Activated T-cell treated with anti-CD3 and anti-CD28 coated beads, Interleukin-2, amount 50 U/mL, for 1 hour (primary cell): ENCODE results near the gene RASL12.
"Not testable (repeated sequence)": the region's sequence is repeated elsewhere in the genome, so short reads cannot be mapped to it uniquely, and the experiment has no call there.

Source experiments
- DNase-seq: peaks from one replicate; pipeline ENCODE4 v3.0.0-alpha.2; 2020

RASL12 gene

DNA sequence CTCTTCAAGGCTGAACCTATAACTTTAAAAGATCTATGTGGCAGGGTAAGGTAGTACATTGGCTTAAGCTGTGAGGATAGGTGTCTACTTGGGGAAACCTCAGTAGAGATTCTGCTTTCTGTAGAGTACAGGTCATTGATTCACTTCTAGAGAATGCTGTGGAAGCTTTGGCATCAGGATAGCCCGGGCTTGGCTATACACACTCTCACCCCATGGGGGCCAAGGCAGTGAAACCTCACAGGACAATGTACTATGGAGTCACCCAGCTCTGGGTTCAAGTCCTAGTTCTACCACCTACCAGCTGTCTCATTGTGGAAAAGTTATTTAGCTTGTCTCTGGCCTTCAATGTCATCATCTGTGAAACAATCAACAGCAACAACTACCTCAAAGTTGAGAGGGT, 47.4 kb downstream of the RASL12 start:
- DNase-seq = no peak

DNA sequence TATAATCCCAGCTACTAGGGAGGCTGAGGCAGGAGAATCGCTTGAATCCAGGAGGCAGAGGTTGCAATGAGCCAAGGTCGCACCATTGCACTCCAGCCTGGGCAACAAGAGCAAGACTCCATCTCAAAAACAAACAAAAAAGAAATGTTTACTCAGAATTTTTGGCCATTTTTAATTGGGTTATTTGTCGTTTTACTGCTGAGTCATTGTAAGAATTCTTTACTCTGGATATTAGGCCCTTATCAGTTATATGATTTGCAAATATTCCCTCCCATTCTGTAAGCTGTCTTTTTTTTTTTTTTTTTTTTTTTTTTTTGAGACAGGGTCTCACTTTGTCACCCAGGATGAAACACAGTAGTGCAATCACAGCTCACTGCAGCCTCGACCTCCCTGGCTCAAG, 56.6 kb downstream of the RASL12 start:
- DNase-seq = not testable (repeated sequence)

DNA sequence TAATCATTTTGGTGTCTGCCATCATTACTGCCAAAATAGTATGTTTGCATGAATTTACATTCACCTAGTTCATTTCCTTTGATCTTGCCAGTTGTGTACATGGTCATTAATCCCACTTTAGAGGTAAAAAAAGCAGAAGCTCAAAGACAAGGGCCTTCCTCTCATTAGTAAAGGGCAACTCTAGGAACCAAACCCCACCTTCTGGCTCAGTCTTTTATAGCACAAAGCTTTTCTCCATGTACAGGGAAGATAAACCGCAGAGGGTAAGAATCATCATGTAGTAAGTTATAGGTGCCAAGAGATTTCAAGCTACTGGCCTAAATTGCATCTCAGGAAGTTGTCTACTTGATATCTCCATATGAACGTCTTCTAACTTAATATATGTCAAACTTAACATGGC, 58.8 kb downstream of the RASL12 start:
- DNase-seq = no peak

DNA sequence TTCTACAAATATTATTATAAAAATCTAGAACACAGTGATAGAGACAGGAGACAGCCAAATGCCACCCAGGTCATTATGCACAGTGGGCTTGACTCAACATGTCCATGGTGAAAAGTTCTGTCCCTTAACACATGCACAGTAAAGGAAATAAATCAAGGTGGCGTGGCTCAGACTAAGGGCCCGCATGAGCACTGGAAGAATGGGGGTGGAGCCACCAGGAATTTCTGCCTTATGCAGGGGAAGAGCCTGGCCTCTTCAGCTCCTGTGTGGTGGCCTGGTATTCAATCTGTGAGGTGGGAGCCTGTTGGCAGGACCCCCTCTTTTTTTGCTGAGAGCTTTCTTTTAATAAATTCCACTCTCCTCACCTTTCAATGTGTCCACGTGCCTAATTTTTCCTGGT, 60.9 kb downstream of the RASL12 start:
- no peak for DNase-seq

DNA sequence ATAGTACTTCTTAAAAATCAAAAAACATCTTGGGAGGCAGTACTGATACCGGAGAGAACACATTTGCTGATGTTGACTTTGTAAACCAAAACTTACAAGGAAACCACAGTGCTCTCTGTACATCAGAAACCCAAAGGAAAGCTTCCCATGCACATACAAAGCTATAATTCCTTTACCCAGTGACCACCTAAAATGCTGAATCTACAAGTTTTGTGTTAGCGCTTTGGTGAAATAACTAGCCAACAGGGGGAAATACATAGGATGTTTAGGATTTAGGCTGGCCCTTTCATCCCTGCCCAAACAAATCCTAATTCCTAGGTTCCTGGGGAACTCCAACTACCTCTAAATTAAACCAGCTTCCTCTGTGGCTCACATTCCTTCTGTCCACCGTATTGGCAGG, 62.8 kb downstream of the RASL12 start:
- no peak for DNase-seq
